RCC 7860 (cell line): Measurements from ENCODE around the gene KRTAP5-6.

Experiments
- DNase-seq: peaks from one replicate; pipeline ENCODE4 v3.0.0-alpha.2; 2015; ENCODE audit warnings: low spot score
- FAIRE-seq: peaks from 2 replicates; lab custom pipeline; 2012; peaks lifted over from hg19 to GRCh38; lab: Jason Lieb, UNC

Gene KRTAP5-6

GRCh38 chr11:1732418-1733008 is 35.5 kb downstream of the KRTAP5-6 start:
- no peak for DNase-seq
- no peak for FAIRE-seq

GRCh38 chr11:1733009-1733715 is 36.2 kb downstream of the KRTAP5-6 start:
- FAIRE-seq: no peak
- DNase-seq: no peak

GRCh38 chr11:1733716-1734640 is 37.0 kb downstream of the KRTAP5-6 start:
- DNase-seq (no peak), FAIRE-seq (no peak)

- no peak for FAIRE-seq
- no peak for DNase-seq
Measured at GRCh38 chr11:1734641-1735081, 37.7 kb downstream of the KRTAP5-6 start.

- FAIRE-seq (no peak), DNase-seq (no peak)
Measured at GRCh38 chr11:1735271-1735670, 38.3 kb downstream of the KRTAP5-6 start.

GRCh38 chr11:1736447-1736992 is 39.5 kb downstream of the KRTAP5-6 start:
- FAIRE-seq (no peak), DNase-seq (no peak)

GRCh38 chr11:1737080-1737757 is 40.2 kb downstream of the KRTAP5-6 start:
- FAIRE-seq: no peak
- DNase-seq: no peak

GRCh38 chr11:1738380-1738779 is 41.4 kb downstream of the KRTAP5-6 start:
- DNase-seq (no peak), FAIRE-seq (no peak)

GRCh38 chr11:1739576-1739975 is 42.6 kb downstream of the KRTAP5-6 start:
- no peak for FAIRE-seq

GRCh38 chr11:1740786-1741530 is 44.0 kb downstream of the KRTAP5-6 start:
- DNase-seq (no peak), FAIRE-seq (no peak)

More at GRCh38 chr11:1739576-1739975, 42.6 kb downstream of the KRTAP5-6 start:
- no peak for DNase-seq

GRCh38 chr11:1741741-1742140 is 44.7 kb downstream of the KRTAP5-6 start:
- FAIRE-seq: no peak
- no peak for DNase-seq

- FAIRE-seq (no peak), DNase-seq (no peak)
Measured at GRCh38 chr11:1742371-1742770, 45.4 kb downstream of the KRTAP5-6 start.

GRCh38 chr11:1742869-1743584 is 46.0 kb downstream of the KRTAP5-6 start:
- DNase-seq (no peak), FAIRE-seq (no peak)

GRCh38 chr11:1743585-1744136 is 46.7 kb downstream of the KRTAP5-6 start:
- no peak for FAIRE-seq
- no peak for DNase-seq

GRCh38 chr11:1744137-1744886 is 47.3 kb downstream of the KRTAP5-6 start:
- FAIRE-seq (no peak), DNase-seq (no peak)

GRCh38 chr11:1744891-1745700 is 48.1 kb downstream of the KRTAP5-6 start:
- FAIRE-seq (no peak), DNase-seq (no peak)

- DNase-seq (no peak), FAIRE-seq (no peak)
Measured at GRCh38 chr11:1745701-1746320, 48.8 kb downstream of the KRTAP5-6 start.
